CD4-positive, alpha-beta T cell (primary cell): ENCODE data around the gene GABRR2. TPM values are rescaled to one million over a fixed set of nuclear protein-coding genes. Genes with fewer than 3 reads are reported as not detected.

ENCODE experiments used
- ATAC-seq: fragments of 200-7000 bp; cut with Tn5 transposase; one replicate; pipeline ENCODE4 v1.10.0; 2022; ENCODE audit warnings: mild to moderate bottlenecking; ENCODE audit not compliant: poor library complexity
- CTCF ChIA-PET: fragments of 350-600 bp; sonication (Branson Sonifier 250); formaldehyde crosslinking; loops from one replicate; lab custom pipeline; 2021; ENCODE audit warnings: antibody characterized with exemption, inconsistent platforms; lab: Charles Lee
- POLR2A ChIA-PET: fragments of 350-600 bp; sonication (Branson Sonifier 250); formaldehyde crosslinking; loops from one replicate; lab custom pipeline; 2021; ENCODE audit warnings: antibody characterized with exemption, inconsistent platforms; lab: Charles Lee
- DNase-seq, 14 experiments: peaks; one replicate each; pipeline ENCODE4 v3.0.0-alpha.2; 2013 to 2020; ENCODE audit warnings: mixed read lengths in 2 of 14
- H3K27ac ChIP-seq, 2 donors: one replicate each; pipeline versions ENCODE4 v1.5.1 to v1.7.0; 2013; ENCODE audit warnings: low read length in 2 of 2, low read depth in 1 of 2, mild to moderate bottlenecking in 1 of 2
- H3K27me3 ChIP-seq, 2 experiments: 1 replicate in 1 of 2; 2 replicates in 1 of 2; pipeline versions ENCODE4 v1.6.1 to v1.7.0; 2013; ENCODE audit warnings: low read length in 2 of 2, control low read depth in 1 of 2, mild to moderate bottlenecking in 1 of 2, moderate library complexity in 1 of 2; ENCODE audit not compliant: insufficient read depth in 2 of 2, control insufficient read depth in 1 of 2
- H3K36me3 ChIP-seq: one replicate; pipeline ENCODE4 v1.6.1; 2013; ENCODE audit warnings: low read length, control low read depth; ENCODE audit not compliant: insufficient read depth
- H3K4me1 ChIP-seq: one replicate; pipeline ENCODE4 v1.6.1; 2013; ENCODE audit warnings: low read length, control low read depth; ENCODE audit not compliant: insufficient read depth
- H3K4me3 ChIP-seq: one replicate; pipeline ENCODE4 v1.5.1; 2013; ENCODE audit warnings: mild to moderate bottlenecking, low read length, moderate library complexity
- H3K9me3 ChIP-seq, 2 experiments: 1 replicate in 1 of 2; 2 replicates in 1 of 2; pipeline versions ENCODE4 v1.6.1 to v1.7.0; 2013; ENCODE audit warnings: low read length in 2 of 2, mild to moderate bottlenecking in 2 of 2, control low read depth in 1 of 2, moderate library complexity in 1 of 2; ENCODE audit not compliant: control insufficient read depth in 1 of 2, insufficient read depth in 1 of 2
- H3K27ac Mint-ChIP-seq: one replicate; pipeline ENCODE4 v1.8.0; 2020; ENCODE audit warnings: mixed read lengths
- H3K27me3 Mint-ChIP-seq: one replicate; pipeline ENCODE4 v1.8.0; 2021; ENCODE audit warnings: mixed read lengths
- H3K36me3 Mint-ChIP-seq: one replicate; pipeline ENCODE4 v1.8.0; 2021; ENCODE audit warnings: low read depth, mixed read lengths
- H3K4me1 Mint-ChIP-seq: one replicate; pipeline ENCODE4 v1.8.0; 2021; ENCODE audit warnings: low read depth, mixed read lengths
- H3K4me3 Mint-ChIP-seq: one replicate; pipeline ENCODE4 v1.8.0; 2020; ENCODE audit warnings: mild to moderate bottlenecking, mixed read lengths
- H3K9me3 Mint-ChIP-seq: one replicate; pipeline ENCODE4 v1.8.0; 2020; ENCODE audit warnings: mixed read lengths
- intact Hi-C, 2 experiments: fragments of 100-400 bp; cut with DNase I in 1 of 2; cut with micrococcal nuclease in 1 of 2; formaldehyde crosslinking; loops; one replicate each; pipeline versions ENCODE4 v1.15.1 to v1.9.0; 2023 to 2025; cut with DNase I, micrococcal nuclease
- total RNA-seq, 174 experiments: library from RNA in 2 of 174; stranded (reverse) in 2 of 174; gene quantifications; one replicate each; pipeline ENCODE4 v1.2.3 and lab custom pipeline; 2021 to 2026
- TF ChIP-seq, protein P1 (sequence below): fragments of 200-600 bp; IDR thresholded peaks from one replicate; pipeline ENCODE4 v1.8.0; 2022; ENCODE audit warnings: antibody characterized with exemption, mild to moderate bottlenecking

The GABRR2 gene
- total RNA-seq, 2 experiments from 2014 or later, result 0.47 to 0.49 TPM

DNA sequence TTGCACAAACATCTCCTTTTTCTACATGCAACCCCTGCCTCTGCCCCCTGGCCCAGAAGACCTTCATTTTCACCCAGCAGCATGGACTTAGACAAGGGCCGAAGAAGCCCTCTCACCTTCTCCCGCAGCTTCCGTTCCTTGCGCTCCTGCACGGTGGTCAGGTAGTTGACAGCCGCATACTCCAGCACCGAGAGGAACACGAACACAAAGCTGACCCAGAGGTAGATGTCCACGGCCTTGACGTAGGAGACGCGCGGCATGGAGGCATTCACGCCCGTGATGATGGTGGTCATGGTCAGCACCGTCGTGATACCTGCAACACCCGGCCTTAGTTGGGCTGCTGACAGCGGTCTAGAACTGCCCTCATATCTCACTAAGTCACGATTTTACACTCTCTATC is 50.8 kb downstream of the GABRR2 start:
- ChIA-PET POLR2A (no interaction called here), CTCF (no interaction called here)
- Histone ChIP-seq H3K4me3 (no peak overlapping the region), H3K27me3 (no peaks in the 10 kb centered on the region), H3K9me3 (no peaks in the 10 kb centered on the region), H3K4me1 (no peaks in the 10 kb centered on the region), H3K27ac (no peak overlapping the region), H3K36me3 (no peaks in the 10 kb centered on the region)
- ATAC-seq, result no peak
- peaks cover 8% of the 10 kb centered on the region for H3K4me1 Mint-ChIP-seq
- intact Hi-C loops, result no loop called here
- H3K36me3 Mint-ChIP-seq, result no peaks in the 10 kb centered on the region
- DNase-seq, result no peak
- H3K27me3 Mint-ChIP-seq, result no peaks in the 10 kb centered on the region
- TF ChIP-seq, protein P1, sequence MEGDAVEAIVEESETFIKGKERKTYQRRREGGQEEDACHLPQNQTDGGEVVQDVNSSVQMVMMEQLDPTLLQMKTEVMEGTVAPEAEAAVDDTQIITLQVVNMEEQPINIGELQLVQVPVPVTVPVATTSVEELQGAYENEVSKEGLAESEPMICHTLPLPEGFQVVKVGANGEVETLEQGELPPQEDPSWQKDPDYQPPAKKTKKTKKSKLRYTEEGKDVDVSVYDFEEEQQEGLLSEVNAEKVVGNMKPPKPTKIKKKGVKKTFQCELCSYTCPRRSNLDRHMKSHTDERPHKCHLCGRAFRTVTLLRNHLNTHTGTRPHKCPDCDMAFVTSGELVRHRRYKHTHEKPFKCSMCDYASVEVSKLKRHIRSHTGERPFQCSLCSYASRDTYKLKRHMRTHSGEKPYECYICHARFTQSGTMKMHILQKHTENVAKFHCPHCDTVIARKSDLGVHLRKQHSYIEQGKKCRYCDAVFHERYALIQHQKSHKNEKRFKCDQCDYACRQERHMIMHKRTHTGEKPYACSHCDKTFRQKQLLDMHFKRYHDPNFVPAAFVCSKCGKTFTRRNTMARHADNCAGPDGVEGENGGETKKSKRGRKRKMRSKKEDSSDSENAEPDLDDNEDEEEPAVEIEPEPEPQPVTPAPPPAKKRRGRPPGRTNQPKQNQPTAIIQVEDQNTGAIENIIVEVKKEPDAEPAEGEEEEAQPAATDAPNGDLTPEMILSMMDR, result no peak
- no peak overlapping the region for H3K4me3 Mint-ChIP-seq
- H3K9me3 Mint-ChIP-seq, result no peaks in the 10 kb centered on the region
- H3K27ac Mint-ChIP-seq, result no peak overlapping the region

DNA sequence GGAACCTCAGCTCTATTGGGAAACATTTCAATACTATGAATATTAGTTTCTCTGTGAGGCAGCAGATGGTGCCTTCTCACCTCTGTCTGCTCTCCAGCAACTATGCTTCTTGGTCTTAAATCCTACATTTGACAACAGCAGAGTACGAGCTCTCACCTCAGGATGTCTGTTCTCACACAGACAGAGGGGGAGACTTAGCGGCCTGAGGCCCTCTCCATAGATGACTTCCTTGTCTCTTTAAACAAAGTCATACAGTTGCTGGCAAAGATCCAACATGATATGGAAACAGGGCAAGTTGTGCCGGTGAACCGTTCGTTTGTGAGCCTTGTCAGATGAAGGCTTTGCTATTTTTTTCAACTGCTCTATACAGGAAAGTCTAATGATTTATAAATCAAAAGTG is 54.3 kb downstream of the GABRR2 start:
- DNase-seq (peak in 1 of 14 experiments; percentile 13), ATAC-seq (peak; percentile 43)
- Histone ChIP-seq H3K27me3 (no peaks in the 10 kb centered on the region), H3K4me3 (no peak overlapping the region), H3K4me1 (no peaks in the 10 kb centered on the region), H3K27ac (no peak overlapping the region), H3K9me3 (no peaks in the 10 kb centered on the region), H3K36me3 (no peaks in the 10 kb centered on the region)
- Mint-ChIP-seq H3K36me3 (no peaks in the 10 kb centered on the region), H3K27ac (no peak overlapping the region), H3K4me3 (no peak overlapping the region), H3K4me1 (peaks cover 8% of the 10 kb centered on the region), H3K9me3 (no peaks in the 10 kb centered on the region), H3K27me3 (no peaks in the 10 kb centered on the region)
- POLR2A ChIA-PET, result no interaction called here
- CTCF ChIA-PET, result no interaction called here
- intact Hi-C loops, result no loop called here
- TF ChIP-seq, protein P1, result no peak

DNA sequence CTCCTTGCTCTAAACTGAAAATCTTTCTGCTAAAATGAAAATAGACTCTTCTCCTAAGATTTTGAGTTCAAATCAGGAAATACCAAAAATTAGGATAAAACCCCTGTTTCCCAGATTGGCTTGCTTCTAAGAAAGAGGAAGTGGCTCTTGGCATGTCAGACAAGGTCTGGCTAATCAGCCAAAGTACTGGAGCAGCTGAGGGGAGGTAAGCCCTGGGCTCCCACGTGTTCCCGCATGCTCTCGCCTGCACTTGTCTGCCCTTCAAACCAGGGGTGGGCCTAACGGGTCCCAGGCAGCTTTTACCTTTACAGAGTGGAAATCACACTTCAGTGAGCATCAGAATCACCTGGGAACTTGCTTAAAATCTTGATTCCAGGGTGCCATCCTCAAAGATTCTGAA is 54.8 kb downstream of the GABRR2 start:
- no peaks in the 10 kb centered on the region for H3K36me3 Mint-ChIP-seq
- H3K27me3 ChIP-seq, result peaks cover 0 to 3% of the 10 kb centered on the region in 2 experiments
- DNase-seq (peak in 1 of 14 experiments; percentile 11), ATAC-seq (no peak)
- ChIA-PET POLR2A (no interaction called here), CTCF (no interaction called here)
- H3K27ac Mint-ChIP-seq, result no peak overlapping the region
- no peaks in the 10 kb centered on the region for H3K4me1 ChIP-seq
- H3K27me3 Mint-ChIP-seq, result no peaks in the 10 kb centered on the region
- H3K4me3 Mint-ChIP-seq, result no peak overlapping the region
- H3K36me3 ChIP-seq, result no peaks in the 10 kb centered on the region
- intact Hi-C loops, result no loop called here
- H3K4me1 Mint-ChIP-seq, result peaks cover 8% of the 10 kb centered on the region
- no peak overlapping the region for H3K27ac ChIP-seq
- no peaks in the 10 kb centered on the region for H3K9me3 Mint-ChIP-seq
- H3K4me3 ChIP-seq, result no peak overlapping the region
- no peaks in the 10 kb centered on the region for H3K9me3 ChIP-seq
- TF ChIP-seq, protein P1, result no peak
